ENCODE measurements around the gene CYB5B.

Gene CYB5B

GRCh38 chr16:69495821-69496220, 71.4 kb downstream of the CYB5B start:
- H3K27ac ChIP-seq, result no peak overlapping the region
- no peak overlapping the region for H3K4me3 ChIP-seq (ENCODE audit: low read depth, low read length)
- TF ChIP-seq, protein P1, sequence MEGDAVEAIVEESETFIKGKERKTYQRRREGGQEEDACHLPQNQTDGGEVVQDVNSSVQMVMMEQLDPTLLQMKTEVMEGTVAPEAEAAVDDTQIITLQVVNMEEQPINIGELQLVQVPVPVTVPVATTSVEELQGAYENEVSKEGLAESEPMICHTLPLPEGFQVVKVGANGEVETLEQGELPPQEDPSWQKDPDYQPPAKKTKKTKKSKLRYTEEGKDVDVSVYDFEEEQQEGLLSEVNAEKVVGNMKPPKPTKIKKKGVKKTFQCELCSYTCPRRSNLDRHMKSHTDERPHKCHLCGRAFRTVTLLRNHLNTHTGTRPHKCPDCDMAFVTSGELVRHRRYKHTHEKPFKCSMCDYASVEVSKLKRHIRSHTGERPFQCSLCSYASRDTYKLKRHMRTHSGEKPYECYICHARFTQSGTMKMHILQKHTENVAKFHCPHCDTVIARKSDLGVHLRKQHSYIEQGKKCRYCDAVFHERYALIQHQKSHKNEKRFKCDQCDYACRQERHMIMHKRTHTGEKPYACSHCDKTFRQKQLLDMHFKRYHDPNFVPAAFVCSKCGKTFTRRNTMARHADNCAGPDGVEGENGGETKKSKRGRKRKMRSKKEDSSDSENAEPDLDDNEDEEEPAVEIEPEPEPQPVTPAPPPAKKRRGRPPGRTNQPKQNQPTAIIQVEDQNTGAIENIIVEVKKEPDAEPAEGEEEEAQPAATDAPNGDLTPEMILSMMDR (IDR thresholded peaks at IDR 0.05; ENCODE audit: low read depth, low read length, missing control alignments), result no peak
- no peaks in the 10 kb centered on the region for H3K27me3 ChIP-seq (replicated peaks)
- no peaks in the 10 kb centered on the region for H3K36me3 ChIP-seq (replicated peaks)
- no peak for DNase-seq
- in situ Hi-C loops (cut with HindIII; ENCODE audit: low pct_ligation_motif_present, low sequenced_read_pairs), result no loop called here

DNA sequence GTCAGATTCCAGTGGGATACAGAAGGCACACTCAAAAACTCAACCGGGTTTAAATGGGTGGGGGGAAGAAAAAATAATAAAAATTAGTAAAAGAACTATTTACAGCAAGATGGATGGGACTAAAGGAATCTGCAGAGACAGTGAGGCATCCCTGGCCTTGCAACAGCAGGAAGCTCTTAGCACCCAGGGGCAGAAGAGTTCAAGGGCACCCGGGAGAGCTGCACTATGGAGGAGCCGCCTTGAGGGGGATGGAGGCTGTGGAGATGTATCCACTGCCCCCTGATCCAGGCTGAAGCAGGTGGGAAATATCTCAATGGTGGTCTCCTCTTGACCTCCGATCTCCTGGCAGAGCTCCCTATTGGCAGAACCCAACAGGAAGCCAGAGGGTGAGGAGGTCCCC, 72.0 kb downstream of the CYB5B start:
- Histone ChIP-seq H3K36me3 (replicated peaks) (no peaks in the 10 kb centered on the region), H3K27ac (no peak overlapping the region), H3K27me3 (replicated peaks) (no peaks in the 10 kb centered on the region), H3K4me3 (ENCODE audit: low read depth, low read length) (no peak overlapping the region)
- DNase-seq, result no peak
- TF ChIP-seq, protein P1 (IDR thresholded peaks at IDR 0.05; ENCODE audit: low read depth, low read length, missing control alignments), result no peak
- in situ Hi-C loops (cut with HindIII; ENCODE audit: low pct_ligation_motif_present, low sequenced_read_pairs), result no loop called here

GRCh38 chr16:69496896-69497295, 72.5 kb downstream of the CYB5B start:
- Histone ChIP-seq H3K27me3 (replicated peaks) (no peaks in the 10 kb centered on the region), H3K36me3 (replicated peaks) (no peaks in the 10 kb centered on the region), H3K27ac (no peak overlapping the region), H3K4me3 (ENCODE audit: low read depth, low read length) (no peak overlapping the region)
- in situ Hi-C loops (cut with HindIII; ENCODE audit: low pct_ligation_motif_present, low sequenced_read_pairs), result no loop called here
- no peak for DNase-seq
- TF ChIP-seq, protein P1 (IDR thresholded peaks at IDR 0.05; ENCODE audit: low read depth, low read length, missing control alignments), result no peak

- Histone ChIP-seq H3K36me3 (replicated peaks) (no peaks in the 10 kb centered on the region), H3K27me3 (replicated peaks) (no peaks in the 10 kb centered on the region), H3K27ac (no peak overlapping the region), H3K4me3 (ENCODE audit: low read depth, low read length) (no peak overlapping the region)
- TF ChIP-seq, protein P1 (IDR thresholded peaks at IDR 0.05; ENCODE audit: low read depth, low read length, missing control alignments), result no peak
- in situ Hi-C loops (cut with HindIII; ENCODE audit: low pct_ligation_motif_present, low sequenced_read_pairs), result no loop called here
- no peak for DNase-seq
These were observed 73.6 kb downstream of the CYB5B start for GRCh38 chr16:69497876-69498596.

- H3K27ac ChIP-seq, result no peak overlapping the region
- TF ChIP-seq, protein P1 (IDR thresholded peaks at IDR 0.05; ENCODE audit: low read depth, low read length, missing control alignments), result no peak
- H3K36me3 ChIP-seq (replicated peaks), result no peaks in the 10 kb centered on the region
- no peak for DNase-seq
- no peaks in the 10 kb centered on the region for H3K27me3 ChIP-seq (replicated peaks)
- in situ Hi-C loops (cut with HindIII; ENCODE audit: low pct_ligation_motif_present, low sequenced_read_pairs), result no loop called here
- no peak overlapping the region for H3K4me3 ChIP-seq (ENCODE audit: low read depth, low read length)
These were observed 74.5 kb downstream of the CYB5B start for GRCh38 chr16:69498926-69499325.

All from brain microvascular endothelial cell (primary cell).